GM12872 (cell line): Measurements from ENCODE around the gene ANKRD11.

ENCODE experiments used
- CTCF ChIP-seq: IDR thresholded peaks from 3 replicates; pipeline ENCODE4 v1.5.1; 2011; ENCODE audit warnings: low read depth, mild to moderate bottlenecking, low read length, moderate library complexity; ENCODE audit not compliant: insufficient read depth

ANKRD11 gene

DNA sequence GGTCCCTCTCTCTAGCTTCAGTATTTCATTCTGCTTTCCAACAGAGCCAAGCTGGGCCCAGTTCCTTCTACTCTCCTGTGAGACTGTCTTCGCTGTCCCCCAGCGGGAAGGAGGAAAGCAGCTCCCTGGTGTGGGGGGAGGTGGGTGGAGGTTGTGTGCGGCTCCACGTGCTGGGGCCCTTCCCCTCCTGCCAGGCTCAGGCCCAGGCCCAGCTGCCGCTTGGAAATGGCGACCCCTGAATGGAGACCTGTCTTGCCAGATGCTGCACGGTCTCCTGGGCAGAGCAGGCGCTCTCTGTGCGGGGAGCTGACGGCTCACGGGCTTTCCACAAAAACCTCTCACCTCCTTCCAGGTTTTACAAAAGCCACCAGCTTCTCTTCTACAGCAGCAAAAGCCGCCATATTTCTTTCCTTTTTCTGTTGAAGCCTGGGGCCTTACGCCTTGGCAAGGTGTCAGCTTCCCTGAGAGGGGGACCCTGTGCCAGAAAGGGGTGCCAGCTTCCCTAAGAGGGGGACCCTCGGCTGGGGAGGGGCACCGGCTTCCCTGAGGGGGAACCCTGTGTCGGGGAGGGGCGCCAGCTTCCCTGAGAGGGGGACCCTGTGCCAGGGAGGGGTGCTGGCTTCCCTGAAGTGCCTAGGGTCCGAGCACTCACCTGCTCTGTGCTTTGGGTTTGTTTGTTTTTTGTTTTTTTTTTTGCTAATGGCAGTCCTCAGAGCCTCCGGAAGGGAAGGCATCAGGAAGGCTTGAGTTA, 225.4 kb downstream of the ANKRD11 start:
- no peak for TF ChIP-seq CTCF

- TF ChIP-seq CTCF = no peak
Observed at GRCh38 chr16:89261691-89262563, 228.4 kb downstream of the ANKRD11 start.

DNA sequence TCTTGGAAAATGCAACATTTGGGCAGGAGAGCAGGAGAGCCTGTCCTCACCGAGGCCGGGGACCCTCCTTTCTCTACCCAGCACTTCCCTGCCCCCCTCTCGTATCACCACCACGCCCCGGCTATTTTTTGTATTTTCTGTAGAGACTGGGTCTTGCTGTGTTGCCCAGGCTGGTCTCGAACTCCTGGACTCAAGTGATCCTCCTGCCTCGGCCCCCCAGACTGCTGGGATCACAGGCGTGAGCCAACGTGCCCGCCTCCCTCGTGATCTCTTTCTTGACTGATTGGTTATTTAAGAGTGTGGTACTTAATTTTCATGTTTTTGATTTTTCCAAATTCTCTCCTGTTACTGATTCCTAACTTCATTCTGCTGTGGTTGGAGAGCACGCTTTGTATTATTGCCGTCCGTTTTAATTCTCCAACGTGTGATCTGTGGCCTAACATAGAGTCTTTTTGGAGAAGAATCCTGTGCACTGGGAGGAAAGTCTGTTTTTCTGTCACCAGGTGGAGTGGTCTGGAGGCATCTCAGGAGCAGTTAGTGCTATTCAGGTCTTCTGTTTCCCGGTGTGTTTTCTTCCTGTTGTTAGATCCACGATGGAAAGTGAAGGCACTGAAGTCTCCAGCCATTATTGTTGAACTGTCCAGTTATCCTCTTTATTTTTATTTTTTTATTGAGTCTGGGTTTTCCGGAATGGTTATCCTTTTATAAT, 232.4 kb downstream of the ANKRD11 start:
- no peak for TF ChIP-seq CTCF

GRCh38 chr16:89257281-89257731, 233.1 kb downstream of the ANKRD11 start:
- TF ChIP-seq CTCF = no peak

DNA sequence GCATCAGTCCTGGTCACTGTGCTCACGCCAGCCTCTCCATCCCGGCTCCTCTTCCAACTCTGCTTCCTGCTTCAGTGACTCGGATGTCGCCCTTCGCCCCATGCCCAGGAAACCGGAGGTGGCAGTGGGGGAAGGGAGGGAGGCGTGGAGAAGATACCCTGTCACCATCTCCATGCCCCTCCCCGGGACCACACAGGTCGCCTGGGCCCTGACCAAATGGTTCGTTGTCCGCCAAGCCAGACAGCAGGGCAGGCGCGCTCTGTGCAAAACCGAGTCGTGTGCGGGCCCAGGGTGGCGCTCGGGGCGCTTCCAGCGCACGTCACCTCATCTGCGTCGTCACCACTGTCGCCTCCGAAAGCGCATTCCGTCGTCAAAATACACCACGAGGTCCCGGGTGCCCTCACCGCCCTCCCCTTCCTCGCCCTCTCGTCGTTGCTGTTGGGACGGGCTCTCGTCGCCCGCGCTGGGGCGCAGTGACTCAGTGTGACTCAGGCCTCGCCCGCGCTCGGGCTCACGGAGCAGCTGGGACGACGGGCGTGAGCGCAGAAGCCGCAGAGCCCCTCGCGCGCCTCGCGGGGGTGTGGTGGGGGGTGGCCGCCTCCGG, 233.6 kb downstream of the ANKRD11 start:
- TF ChIP-seq CTCF = no peak

DNA sequence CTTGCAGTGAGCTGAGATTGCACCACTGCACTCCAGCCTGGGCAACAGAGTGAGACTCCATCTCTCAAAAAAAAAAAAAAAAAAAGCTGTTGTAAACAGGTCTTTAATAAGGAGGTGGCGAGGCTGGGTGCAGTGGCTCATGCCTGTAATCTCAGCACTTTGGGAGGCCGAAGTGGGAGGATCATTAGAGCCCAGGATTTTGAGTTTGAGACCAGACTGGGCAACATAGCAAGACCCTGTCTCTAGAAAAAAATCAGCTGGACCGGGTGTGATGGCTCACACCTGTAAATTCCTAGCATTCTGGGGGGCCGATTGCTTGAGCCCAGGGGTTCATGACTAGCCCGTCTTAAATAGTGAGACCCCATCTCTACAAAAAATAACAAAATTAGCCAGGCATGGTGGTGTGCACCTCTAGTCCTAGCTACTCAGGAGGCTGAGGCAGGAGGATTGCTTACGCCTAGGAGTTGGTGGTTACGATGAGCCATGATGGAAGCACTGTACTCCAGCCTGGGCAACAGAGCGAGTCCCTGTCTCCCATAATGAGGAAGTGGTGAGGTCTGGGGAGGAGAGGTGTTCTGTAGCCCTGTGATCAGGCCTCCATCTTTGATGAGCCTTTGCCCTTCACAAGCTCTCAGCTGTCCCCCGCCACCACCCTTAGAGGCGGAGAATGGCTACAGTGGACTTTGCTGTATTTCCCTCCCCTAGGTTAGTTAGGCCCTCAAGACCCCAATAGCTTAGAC, 236.6 kb downstream of the ANKRD11 start:
- TF ChIP-seq CTCF = no peak
